OCI-LY1 (cell line): ENCODE results near the gene B4GALT7.

ENCODE experiments used
- H2AFZ ChIP-seq: fragments of 200-600 bp; sonication (generic), shearing (Covaris generic); 2 replicates; pipeline ENCODE4 v1.6.0; 2014; ENCODE audit warnings: antibody characterized with exemption, mild to moderate bottlenecking, low read length
- H3F3A ChIP-seq: fragments of 200-600 bp; sonication (generic), shearing (Covaris generic); 2 replicates; pipeline ENCODE4 v1.6.0; 2014; ENCODE audit warnings: mild to moderate bottlenecking, antibody characterized with exemption, low read length, moderate library complexity; ENCODE audit not compliant: insufficient read depth
- H3K27ac ChIP-seq: fragments of 200-600 bp; sonication (generic); 2 replicates; pipeline ENCODE4 v1.5.1; 2014; ENCODE audit warnings: low read length, mixed run types, mild to moderate bottlenecking, low read depth; ENCODE audit not compliant: poor library complexity, severe bottlenecking
- H3K27me3 ChIP-seq: fragments of 200-600 bp; sonication (generic); 2 replicates; pipeline ENCODE4 v1.6.0; 2014; ENCODE audit warnings: antibody characterized with exemption, mild to moderate bottlenecking, low read length, moderate library complexity; ENCODE audit not compliant: insufficient read depth
- H3K36me3 ChIP-seq: fragments of 200-600 bp; sonication (generic); 2 replicates; pipeline ENCODE4 v1.6.1; 2014; ENCODE audit warnings: mild to moderate bottlenecking, antibody characterized with exemption, low read length, moderate library complexity, mixed read lengths; ENCODE audit not compliant: insufficient read depth
- H3K4me1 ChIP-seq: fragments of 200-600 bp; sonication (generic); 2 replicates; pipeline ENCODE4 v1.5.1; 2014; ENCODE audit warnings: mild to moderate bottlenecking, low read length, moderate library complexity; ENCODE audit not compliant: insufficient read depth, severe bottlenecking
- H3K4me2 ChIP-seq: fragments of 200-600 bp; sonication (generic), shearing (Covaris generic); 2 replicates; pipeline ENCODE4 v1.6.1; 2014; ENCODE audit warnings: low read length
- H3K4me3 ChIP-seq: fragments of 200-600 bp; sonication (generic); 2 replicates; pipeline ENCODE4 v1.5.1; 2014; ENCODE audit warnings: low read length, low read depth, mild to moderate bottlenecking, mixed read lengths; ENCODE audit not compliant: poor library complexity, severe bottlenecking
- H3K79me2 ChIP-seq: fragments of 200-600 bp; shearing (Covaris generic); 2 replicates; pipeline ENCODE4 v1.6.1; 2016; ENCODE audit warnings: mixed run types, low read length, mixed read lengths; ENCODE audit not compliant: insufficient read depth
- H3K9ac ChIP-seq: fragments of 200-600 bp; sonication (generic), shearing (Covaris generic); 2 replicates; pipeline ENCODE4 v1.6.1; 2014; ENCODE audit warnings: mild to moderate bottlenecking, low read length, mixed read lengths
- H3K9me2 ChIP-seq: fragments of 200-600 bp; sonication (generic), shearing (Covaris generic); 2 replicates; pipeline ENCODE4 v1.6.1; 2014; ENCODE audit warnings: low read depth, mild to moderate bottlenecking, low read length, mixed read lengths
- H3K9me3 ChIP-seq: fragments of 200-600 bp; shearing (Covaris generic); 2 replicates; pipeline ENCODE4 v1.6.1; 2014; ENCODE audit warnings: low read length, mixed read lengths
- H4K20me1 ChIP-seq: fragments of 200-600 bp; sonication (generic), shearing (Covaris generic); 2 replicates; pipeline ENCODE4 v1.6.0; 2016; ENCODE audit warnings: mild to moderate bottlenecking, low read length; ENCODE audit not compliant: insufficient read depth
- CTCF ChIP-seq: fragments of 200-600 bp; sonication (generic), shearing (Covaris generic); IDR thresholded peaks from 2 replicates; pipeline ENCODE4 v1.5.1; 2017; ENCODE audit warnings: mild to moderate bottlenecking, antibody characterized with exemption, low read length, moderate library complexity, mixed read lengths
- EZH2 ChIP-seq: fragments of 200-600 bp; sonication (generic), shearing (Covaris generic); IDR thresholded peaks from 2 replicates; pipeline ENCODE4 v1.8.0; 2017; ENCODE audit warnings: borderline replicate concordance, mixed run types, mild to moderate bottlenecking, antibody characterized with exemption, low read length, moderate library complexity, mixed read lengths

B4GALT7 gene

GRCh38 chr5:177554474-177555111 lies 45.3 kb upstream of the B4GALT7 start, which contains the start of gene FAM193B:
FAM193B (minus strand) TSS chr5:177554563; CDS start chr5:177554458, 105 bp downstream.
- Histone ChIP-seq H3K27ac (no peak within 1 kb of the TSS), H3K27me3 (no peaks in the 10 kb centered on the region), H3K4me1 (peaks cover 26% of the 10 kb centered on the region), H3K79me2 (peaks cover 43% of the 10 kb centered on the region), H3K36me3 (peaks cover 27% of the 10 kb centered on the region; the same call in 1 of the 2 replicates), H3K9ac (peak within 1 kb of the TSS; percentile 98), H2AFZ (peak within 1 kb of the TSS; percentile 52), H4K20me1 (no peaks in the 10 kb centered on the region), H3K9me2 (no peaks in the 10 kb centered on the region), H3K4me3 (peak within 1 kb of the TSS; percentile 100), H3K4me2 (peak within 1 kb of the TSS; percentile 99), H3K9me3 (no peaks in the 10 kb centered on the region), H3F3A (no peaks in the 10 kb centered on the region)
- TF ChIP-seq EZH2, result no peak
- TF ChIP-seq CTCF, result peak; percentile 21; the same call in 1 of the 2 replicates

GRCh38 chr5:177555228-177555627 lies 44.7 kb upstream of the B4GALT7 start:
- Histone ChIP-seq H3K27me3 (no peaks in the 10 kb centered on the region), H3K4me1 (peaks cover 26% of the 10 kb centered on the region), H3K9ac (peak overlapping the region; percentile 68), H3K9me2 (no peaks in the 10 kb centered on the region), H3K27ac (no peak overlapping the region), H3K9me3 (no peaks in the 10 kb centered on the region), H3K4me3 (peak overlapping the region; percentile 63), H3K4me2 (peak overlapping the region; percentile 91), H2AFZ (no peak overlapping the region), H3F3A (no peaks in the 10 kb centered on the region), H3K79me2 (peaks cover 38% of the 10 kb centered on the region), H4K20me1 (no peaks in the 10 kb centered on the region), H3K36me3 (peaks cover 26% of the 10 kb centered on the region; the same call in 1 of the 2 replicates)
- TF ChIP-seq CTCF (no peak), EZH2 (no peak)

- Histone ChIP-seq H3K27me3 (no peaks in the 10 kb centered on the region), H3K9me2 (no peaks in the 10 kb centered on the region), H4K20me1 (no peaks in the 10 kb centered on the region), H3F3A (no peaks in the 10 kb centered on the region), H3K9me3 (no peaks in the 10 kb centered on the region), H3K27ac (no peak overlapping the region), H2AFZ (no peak overlapping the region), H3K4me1 (peaks cover 26% of the 10 kb centered on the region), H3K79me2 (peaks cover 34% of the 10 kb centered on the region), H3K4me3 (no peak overlapping the region), H3K4me2 (no peak overlapping the region), H3K9ac (no peak overlapping the region), H3K36me3 (peaks cover 21% of the 10 kb centered on the region; the same call in 1 of the 2 replicates)
- TF ChIP-seq CTCF, result no peak
- no peak for TF ChIP-seq EZH2
These were observed 44.3 kb upstream of the B4GALT7 start for GRCh38 chr5:177555665-177556064.
